Measurements from ENCODE around the gene RMDN2.

The RMDN2 gene

GRCh38 chr2:38039121-38039910 lies 114.2 kb downstream of the RMDN2 start:
- H3K36me3 ChIP-seq (ENCODE audit: control insufficient read depth in 2 of 2, insufficient read depth in 1 of 2, low read length in 2 of 2): no peaks in the 10 kb centered on the region
- no peaks in the 10 kb centered on the region for H3K9me3 ChIP-seq (ENCODE audit: control insufficient read depth, insufficient read depth, low read depth, low read length)
- ChIA-PET POLR2A (no interaction called here), CTCF (no interaction called here)
- no peaks in the 10 kb centered on the region; the same call in 1 of the 2 replicates for H3K4me1 ChIP-seq (ENCODE audit: control insufficient read depth, insufficient read depth, low read length)
- no peak overlapping the region for H3K4me3 ChIP-seq (ENCODE audit: low read depth, low read length)
- no peak overlapping the region for H3K27ac ChIP-seq (ENCODE audit: extremely low read depth, low read depth, low read length)
- TF ChIP-seq OSR2 (tag by site-specific recombination; IDR thresholded peaks at IDR 0.05) (no peak), HIC1 (tag by site-specific recombination; IDR thresholded peaks at IDR 0.05) (no peak), ELK4 (IDR thresholded peaks at IDR 0.05; ENCODE audit: borderline replicate concordance, low read depth, low read length) (no peak), ZNF555 (tag by site-specific recombination; conservative IDR thresholded peaks at IDR 0.05) (no peak), ZNF529 (tag by site-specific recombination; IDR thresholded peaks at IDR 0.05; ENCODE audit: insufficient replicate concordance) (no peak), ZNF777 (tag by site-specific recombination; IDR thresholded peaks at IDR 0.05; ENCODE audit: borderline replicate concordance) (no peak), ZNF324 (tag by site-specific recombination; IDR thresholded peaks at IDR 0.05) (no peak), ZNF423 (tag by site-specific recombination; IDR thresholded peaks at IDR 0.05) (no peak), PRDM10 (tag by site-specific recombination; IDR thresholded peaks at IDR 0.05) (no peak), ZNF747 (tag by site-specific recombination; IDR thresholded peaks at IDR 0.05) (no peak), SP2 (tag by site-specific recombination; IDR thresholded peaks at IDR 0.05) (no peak), ZNF660 (tag by site-specific recombination; IDR thresholded peaks at IDR 0.05) (no peak), PRDM6 (tag by site-specific recombination; IDR thresholded peaks at IDR 0.05) (no peak), AEBP2 (tag by site-specific recombination; IDR thresholded peaks at IDR 0.05; ENCODE audit: borderline replicate concordance) (no peak), ZNF280D (tag by site-specific recombination; IDR thresholded peaks at IDR 0.05) (no peak), ZNF248 (tag by site-specific recombination; IDR thresholded peaks at IDR 0.05) (no peak), ZNF239 (tag by site-specific recombination; IDR thresholded peaks at IDR 0.05) (no peak), ZNF76 (tag by site-specific recombination; IDR thresholded peaks at IDR 0.05; ENCODE audit: borderline replicate concordance, low read depth) (no peak), GLI4 (tag by site-specific recombination; IDR thresholded peaks at IDR 0.05) (no peak), SP3 (tag by site-specific recombination; IDR thresholded peaks at IDR 0.05) (no peak)

Data from HEK293 (cell line).